HG03108 (cell line): ENCODE data around the gene PAIP2.
A peak's percentile ranks its signal among the peaks of the same experiment; 100 is the strongest.
"Not testable (repeated sequence)": the region's sequence is repeated elsewhere in the genome, so short reads cannot be mapped to it uniquely, and the experiment has no call there.

Experiments
- ATAC-seq: cut with Tn5 transposase; IDR thresholded peaks from one replicate; pipeline ENCODE4 v1.9.1; 2021; ENCODE audit warnings: moderate library complexity; ENCODE audit not compliant: unreplicated experiment

Gene PAIP2

DNA sequence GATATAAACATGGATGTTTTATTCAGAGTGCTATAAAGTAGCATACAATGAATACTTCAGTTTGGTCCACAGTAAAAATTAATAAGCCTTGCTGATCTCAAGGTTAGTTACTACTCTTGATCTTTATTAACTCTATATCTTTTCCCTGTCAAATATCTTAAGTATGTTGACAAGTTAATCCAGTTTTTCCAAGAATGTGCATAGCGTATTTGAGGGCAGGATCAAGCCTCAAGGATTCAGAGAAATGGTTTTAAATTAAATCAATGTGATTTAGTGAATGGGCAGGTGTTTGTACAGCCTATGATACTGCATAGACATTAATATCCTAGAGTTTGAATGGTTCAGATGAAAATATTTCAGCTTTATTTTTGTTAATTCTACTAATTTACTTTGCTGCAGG lies 27.4 kb upstream of the PAIP2 start:
- no peak for ATAC-seq

DNA sequence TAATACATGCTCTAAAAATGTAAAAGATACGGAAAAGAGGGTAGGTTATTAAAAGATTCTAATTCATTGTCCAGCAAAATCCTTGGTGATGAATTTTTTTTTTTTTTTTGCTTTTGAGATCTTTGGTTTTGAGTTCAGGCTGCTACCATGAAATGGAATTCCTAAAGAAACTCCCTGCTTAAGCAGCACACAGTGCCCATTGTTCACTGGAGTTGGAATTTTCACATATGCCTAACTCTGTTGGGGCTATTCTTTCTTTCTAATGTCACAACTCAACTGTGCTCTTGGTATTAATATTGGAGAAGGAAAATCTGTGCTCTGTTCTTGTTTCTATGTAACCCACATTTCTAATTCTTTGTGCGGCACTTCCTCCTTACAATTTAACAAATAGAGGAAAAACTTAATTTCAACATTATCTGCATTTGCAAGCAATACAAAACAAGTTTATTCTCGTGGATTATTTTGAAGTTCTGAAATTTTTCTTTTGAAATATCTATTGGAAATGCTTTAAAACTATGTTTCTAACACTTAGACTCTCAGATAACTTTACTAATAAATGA lies 26.5 kb upstream of the PAIP2 start:
- no peak for ATAC-seq

DNA sequence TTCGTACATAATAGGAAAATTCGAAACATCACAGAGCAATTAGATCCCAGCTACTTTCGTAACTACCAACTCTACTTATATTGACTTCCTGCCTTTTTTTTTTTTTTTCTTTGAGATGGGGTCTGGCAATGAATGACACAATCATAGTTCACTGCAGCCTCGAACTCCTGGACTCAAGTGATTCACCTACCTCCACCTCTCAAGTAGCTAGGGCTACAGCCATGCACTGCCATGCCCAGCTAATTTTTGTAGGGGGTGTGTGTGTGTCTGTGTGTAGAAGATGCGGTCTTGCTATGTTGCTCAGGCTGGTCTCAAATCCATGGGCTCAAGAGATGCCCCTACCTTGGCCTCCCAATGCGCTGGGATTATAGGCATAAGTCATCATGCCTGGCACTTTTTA lies 5.8 kb upstream of the PAIP2 start:
- no peak for ATAC-seq

DNA sequence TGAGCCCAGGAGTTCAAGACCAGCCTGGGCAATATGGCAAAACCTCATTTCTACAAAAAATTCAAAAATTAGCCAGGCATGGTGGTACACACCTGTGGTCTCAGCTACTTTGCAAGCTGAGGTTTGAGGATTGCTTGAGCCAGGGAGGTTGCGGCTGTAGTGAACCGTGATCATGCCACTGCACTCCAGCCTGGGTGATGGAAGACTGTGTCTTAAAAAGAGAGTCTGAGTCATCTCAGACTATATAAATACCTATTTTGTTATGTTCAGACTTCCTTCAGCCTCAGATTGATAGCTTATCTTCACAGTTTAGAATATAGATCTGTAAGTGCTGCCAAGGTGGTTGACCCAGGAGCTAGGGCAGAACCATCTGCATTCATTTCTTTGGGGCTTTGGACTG lies 1.6 kb upstream of the PAIP2 start:
- no peak for ATAC-seq

DNA sequence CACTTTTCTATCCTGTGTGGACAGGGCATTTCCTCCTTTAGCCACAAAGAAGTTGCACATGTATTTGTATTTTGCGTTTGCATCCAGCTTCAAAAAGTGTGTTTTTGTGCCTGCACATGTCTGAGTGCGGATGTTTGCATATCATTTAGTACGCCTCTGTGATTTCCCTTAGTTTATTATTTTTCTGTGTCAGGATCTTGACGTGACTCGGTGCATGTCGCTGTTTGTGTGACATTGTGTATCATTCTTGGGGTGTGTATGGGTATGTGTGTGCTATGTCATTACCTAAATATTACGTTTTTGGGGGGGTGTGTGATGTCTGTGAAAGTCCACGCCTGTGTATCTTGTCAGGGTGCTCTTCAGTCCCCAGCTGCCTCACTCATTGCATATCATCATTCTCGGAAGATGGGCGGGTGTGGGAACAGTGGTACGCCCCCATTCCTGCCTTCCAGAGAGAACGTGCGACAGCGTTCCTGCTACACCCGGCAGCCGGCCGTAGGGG lies 416 bp upstream of the PAIP2 start:
- ATAC-seq: no peak

DNA sequence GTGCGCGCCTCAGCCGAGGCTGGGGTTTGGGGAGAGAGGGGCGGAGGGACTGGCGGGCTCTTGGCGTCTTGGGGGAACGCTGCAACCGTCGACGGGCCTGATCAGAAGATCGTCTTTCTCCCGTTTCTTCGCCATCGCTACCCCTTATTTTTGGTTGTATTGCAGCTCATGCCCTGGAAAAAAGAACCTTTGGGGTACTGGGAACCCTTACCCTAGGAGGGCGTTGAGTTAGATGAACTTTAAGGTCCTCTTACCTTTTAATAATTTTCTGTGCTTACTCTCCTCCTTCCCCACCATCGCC lies 719 bp downstream of the PAIP2 start:
- ATAC-seq: peak; percentile 46

DNA sequence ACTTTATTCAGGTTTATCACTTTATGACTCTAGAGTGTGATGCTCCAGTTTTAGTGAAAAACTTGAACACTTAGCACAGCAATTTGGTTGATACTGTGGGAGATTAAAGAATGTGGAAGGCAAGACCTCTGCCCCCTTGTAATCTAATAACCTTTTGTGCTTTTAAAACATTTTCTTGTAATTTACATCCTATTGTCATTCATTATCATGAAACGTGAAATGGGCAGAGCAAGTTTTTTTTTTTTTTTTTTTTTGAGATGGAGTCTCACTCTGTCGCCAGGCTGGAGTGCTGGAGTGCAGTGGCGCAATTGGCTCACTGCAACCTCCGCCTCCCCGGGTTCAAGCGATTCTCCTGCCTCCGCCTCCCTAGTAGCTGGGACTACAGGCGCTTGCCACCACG lies 1.8 kb downstream of the PAIP2 start:
- ATAC-seq: no peak

DNA sequence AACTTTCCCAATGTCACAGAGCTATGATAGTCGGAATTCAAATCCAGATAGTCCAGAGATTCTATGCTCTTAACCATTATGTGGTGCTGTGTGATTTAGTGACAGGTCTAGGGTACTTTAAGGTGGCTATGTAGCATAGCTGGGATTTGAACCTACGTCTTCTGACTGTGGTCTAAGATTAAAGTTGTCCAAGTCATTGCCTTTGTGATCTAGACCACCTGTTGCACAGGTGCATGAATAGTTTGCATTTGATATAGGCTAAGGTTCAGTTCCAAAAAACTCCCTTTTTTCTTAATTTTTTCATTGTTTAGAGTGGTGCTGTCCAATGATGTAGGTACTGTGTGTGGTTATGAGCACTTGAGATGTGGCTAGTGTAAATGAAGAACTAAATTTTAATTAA lies 2.5 kb downstream of the PAIP2 start:
- no peak for ATAC-seq

DNA sequence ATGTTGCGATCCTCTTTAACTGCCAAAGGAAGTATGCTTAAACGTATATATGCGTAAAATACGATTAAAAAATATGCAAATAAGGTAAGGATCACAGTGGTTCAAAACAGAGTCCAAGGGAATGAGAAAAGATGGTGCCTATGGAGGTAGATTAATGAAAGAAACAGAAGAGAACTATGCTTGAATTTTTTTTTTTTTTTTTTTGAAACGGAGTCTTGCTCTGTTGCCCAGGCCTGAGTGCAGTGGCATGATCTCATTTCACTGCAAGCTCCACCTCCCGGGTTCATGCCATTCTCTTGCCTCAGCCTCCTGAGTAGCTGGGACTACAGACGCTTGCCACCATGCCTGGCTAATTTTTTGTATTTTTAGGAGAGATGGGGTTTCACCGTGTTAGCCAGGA lies 3.8 kb downstream of the PAIP2 start:
- ATAC-seq: not testable (repeated sequence)

DNA sequence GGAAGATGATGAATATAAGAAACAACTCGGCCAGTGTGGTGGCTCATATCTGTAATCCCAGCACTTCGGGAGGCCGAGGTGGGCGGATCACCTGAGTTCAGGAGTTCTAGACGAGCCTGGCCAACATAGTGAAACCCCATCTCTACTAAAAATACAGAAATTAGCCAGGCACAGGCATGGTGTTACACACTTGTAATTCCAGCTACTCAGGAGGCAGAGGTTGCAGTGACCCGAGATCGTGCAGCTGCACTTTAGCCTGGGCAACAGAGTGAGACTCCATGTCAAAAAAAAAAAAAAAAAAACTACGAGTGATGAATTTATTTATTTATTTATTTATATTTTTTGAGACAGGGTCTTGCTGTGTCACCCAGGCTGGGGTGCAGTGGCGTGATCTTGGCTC lies 6.2 kb downstream of the PAIP2 start:
- ATAC-seq: not testable (repeated sequence)

DNA sequence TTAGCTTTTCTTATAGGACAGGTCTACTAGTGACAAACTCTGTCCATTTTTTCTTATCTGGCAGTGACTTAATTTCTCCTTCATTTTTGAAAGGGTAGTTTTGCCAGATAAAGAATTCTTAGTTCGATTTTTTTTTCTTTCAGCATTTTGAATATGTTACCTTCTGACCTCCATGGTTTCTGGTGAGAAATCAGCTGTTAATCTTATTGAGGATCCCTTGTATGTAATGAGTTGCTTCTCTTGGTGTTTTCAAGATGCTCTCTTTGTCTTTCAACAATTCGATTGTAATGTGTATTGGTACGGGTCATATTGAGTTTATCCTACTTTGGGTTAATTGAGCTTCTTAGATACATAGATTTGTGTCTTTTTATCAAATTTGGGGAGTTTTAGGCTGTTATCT lies 12.5 kb downstream of the PAIP2 start:
- ATAC-seq: no peak

DNA sequence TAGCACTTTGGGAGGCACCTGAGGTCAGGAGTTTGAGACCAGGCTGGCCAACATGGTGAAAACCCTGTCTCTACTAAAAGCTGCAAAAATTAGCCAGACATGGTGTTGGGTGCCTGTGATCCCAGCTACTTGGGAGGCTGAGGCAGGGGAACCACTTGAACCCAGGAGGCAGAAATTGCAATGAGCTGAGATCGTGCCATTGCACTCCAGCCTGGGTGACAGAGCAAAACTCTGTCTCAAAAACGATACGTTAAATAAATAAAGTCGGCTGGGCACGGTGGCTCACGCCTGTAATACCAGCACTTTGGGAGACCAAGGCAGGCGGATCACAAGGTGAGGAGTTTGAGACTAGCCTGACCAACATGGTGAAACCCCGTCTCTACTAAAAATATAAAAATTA lies 14.2 kb downstream of the PAIP2 start:
- ATAC-seq: not testable (repeated sequence)

DNA sequence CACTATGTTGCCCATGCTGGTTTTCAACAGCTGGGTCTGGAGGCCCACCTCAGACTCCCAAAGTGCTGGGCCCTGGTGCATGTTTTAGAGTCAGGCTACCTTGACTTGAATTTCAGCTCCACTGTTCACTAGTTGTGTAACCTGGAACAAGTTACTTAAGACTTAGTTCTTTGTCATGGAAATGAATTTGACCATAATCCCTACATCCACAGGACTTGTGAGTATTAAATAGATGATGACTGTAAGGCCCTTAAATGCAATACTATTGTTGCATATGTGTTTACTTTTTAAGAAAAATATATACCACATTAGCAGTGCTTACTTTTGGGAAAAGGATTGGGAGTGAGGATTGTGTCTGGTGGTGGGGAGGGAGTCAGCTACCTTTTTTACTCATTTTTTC lies 16.4 kb downstream of the PAIP2 start:
- ATAC-seq: no peak

DNA sequence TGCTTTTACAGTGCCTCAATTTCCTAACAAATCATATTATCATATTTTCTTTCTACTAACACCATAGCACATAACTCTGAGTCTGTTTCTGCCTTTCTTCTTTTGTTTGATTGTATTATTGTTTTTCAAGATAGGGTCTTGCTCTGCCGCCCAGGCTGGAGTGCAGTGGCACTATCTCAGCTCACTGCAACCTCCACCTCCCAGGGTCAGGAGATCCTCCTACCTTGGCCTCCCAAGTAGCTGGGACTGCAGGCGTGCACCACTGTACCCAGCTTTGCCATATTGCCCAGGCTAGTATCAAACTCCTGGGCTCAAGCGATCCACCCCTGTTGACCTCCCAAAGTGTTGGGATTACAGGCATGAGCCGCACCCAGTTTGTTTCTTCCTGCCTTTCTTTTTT lies 18.7 kb downstream of the PAIP2 start:
- no peak for ATAC-seq

DNA sequence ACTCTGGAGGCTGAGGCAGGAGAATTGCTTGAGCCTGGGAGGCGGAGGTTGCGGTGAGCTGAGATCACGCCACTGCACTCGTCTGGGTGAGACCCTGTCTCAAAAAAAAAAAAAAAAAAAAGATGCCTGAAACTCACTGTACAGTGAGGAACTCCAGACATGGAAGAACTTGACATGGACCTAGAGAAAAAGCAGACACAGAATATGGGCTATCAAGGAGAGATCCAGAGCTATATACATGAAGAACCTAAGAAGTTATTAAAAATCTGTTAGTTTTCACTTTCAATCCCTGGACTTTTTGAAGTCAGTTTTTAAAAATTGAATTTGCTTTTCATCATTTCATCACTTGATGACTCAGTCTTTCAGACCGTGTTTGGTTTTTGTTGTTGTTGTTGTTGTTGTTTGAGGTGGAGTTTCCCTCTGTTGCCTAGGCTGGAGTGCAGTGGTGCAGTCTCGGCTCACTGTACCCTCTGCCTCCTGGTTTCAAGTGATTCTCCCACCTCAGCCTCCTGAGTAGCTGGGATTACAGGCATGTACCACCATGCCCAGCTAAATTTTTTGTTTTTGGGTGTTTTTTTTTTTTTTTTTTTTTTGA lies 20.3 kb downstream of the PAIP2 start:
- ATAC-seq: no peak

DNA sequence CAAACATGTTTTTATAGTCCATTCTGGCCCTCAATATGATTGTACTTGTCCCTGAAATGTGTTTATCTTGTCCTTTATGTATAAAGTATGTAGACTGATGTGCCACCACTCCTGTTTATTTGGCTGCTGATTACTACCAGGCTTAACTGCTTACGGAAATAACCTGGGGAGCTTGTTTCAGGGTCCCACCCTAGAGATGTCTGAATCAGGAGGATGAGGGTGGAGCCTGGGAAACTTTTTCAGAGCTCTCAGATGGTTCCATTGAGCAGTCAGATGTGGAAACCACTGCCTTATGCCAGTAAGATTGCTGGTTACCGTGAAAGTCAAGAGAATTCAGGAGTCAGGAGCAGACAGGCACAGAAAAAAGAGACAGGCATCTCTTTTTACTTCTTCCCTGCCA lies 22.3 kb downstream of the PAIP2 start:
- ATAC-seq: no peak

DNA sequence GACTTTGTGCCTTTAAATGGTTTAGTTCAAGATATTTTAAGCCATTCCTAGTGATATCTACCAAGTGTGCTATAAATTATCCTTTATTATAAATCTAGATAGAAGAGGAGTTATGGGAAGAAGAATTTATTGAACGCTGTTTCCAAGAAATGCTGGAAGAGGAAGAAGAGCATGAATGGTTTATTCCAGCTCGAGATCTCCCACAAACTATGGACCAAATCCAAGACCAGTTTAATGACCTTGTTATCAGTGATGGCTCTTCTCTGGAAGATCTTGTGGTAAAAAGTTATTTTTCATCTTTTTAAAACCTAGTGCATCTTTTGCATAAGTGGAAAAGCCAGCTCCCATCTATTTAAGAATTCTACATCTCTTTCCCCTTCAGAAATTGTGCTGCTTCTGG lies 22.8 kb downstream of the PAIP2 start:
- ATAC-seq: no peak

DNA sequence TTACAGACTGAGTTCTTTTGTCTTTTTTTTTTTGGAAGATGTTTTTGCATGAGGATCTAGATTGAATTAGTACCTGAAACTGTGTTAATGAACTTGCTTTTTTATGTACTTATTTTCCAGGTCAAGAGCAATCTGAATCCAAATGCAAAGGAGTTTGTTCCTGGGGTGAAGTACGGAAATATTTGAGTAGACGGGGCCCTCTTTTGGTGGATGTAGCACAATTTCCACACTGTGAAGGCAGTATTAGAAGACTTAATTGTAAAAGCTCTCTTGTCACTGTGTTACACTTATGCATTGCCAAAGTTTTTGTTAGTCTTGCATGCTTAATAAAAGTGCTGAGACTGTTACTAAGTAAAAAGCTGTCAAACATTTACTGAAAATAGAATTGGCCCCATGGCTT lies 27.0 kb downstream of the PAIP2 start:
- ATAC-seq: no peak

DNA sequence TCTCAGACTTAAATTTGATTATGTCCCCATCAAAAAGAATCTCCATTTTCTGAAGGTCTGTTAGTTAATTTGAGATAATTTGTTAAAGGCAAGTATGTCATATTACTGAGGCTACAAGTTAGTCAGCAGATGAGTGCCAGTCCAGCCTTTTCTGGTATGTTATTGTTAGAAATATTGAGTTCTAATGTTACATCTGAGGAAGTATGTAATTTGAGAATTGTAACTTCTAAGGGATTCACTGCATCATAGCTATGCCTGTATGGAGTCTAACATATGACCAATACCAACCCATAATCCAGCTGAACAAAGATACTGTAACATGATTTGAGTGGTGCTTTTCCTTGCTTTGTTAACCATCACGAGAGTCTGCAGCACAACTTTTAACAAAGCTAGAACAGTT lies 27.5 kb downstream of the PAIP2 start:
- no peak for ATAC-seq

DNA sequence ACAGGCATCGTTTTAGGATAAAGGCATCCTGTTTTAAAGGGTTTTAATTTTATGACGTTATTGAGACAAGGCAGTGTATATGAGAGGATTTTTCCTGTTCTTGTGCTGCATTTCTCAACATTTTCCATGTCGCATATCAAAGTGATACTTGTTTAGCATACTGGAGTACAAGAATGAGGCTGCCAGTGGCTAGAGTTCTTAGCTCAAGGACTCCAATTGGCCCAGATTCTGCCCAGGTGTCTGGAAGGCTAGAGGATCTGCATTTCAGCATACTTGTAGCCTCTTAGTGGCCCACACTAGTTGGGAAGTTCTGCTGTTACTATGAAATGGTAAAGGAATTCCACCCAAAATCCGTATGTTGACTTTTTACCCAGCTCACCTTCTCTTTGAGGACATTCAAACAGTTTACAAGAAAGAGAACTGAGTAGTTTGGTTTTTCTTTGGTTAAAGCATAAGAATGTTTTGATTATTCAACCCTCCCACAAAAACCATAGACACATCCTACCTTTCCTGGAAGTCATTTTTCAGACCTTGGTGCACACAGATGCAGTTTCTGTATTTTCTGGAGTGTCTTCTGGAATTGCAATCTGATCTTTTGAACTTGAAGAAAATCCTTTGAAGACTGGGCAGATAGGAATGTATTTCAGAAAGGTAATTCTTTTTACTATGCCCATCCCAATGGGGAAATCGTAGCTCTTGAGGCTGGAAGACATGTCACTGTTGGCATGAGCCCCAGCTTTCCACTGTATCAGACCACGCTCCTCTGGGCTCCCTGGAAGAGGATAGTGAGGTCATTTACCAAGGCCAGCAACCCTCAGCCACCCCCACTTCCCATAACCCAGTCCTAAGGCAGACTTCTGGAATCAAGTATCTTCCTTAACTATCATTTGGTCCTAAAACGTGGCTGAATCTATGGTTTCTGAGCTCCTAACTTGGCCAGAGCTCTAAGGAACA lies 30.1 kb downstream of the PAIP2 start:
- no peak for ATAC-seq

DNA sequence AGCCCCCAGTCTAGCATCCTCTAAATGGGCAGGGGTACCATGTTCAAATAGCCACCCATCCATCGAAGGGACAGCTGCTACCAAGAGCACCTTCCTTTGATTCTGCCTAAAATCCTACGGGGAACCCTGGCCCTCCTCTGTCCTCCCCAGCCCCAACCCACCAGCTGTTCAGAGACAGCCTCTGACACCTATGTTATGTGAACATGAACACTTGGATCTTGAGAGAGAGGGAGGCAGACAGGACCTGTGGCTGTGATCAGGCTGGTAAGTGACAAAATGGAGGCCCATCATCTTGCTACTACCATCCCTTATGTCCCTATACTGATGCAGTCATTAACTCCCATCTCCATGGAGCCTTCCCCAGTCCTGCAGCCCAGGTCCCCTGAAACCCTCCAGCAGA lies 33.3 kb downstream of the PAIP2 start:
- ATAC-seq: no peak

DNA sequence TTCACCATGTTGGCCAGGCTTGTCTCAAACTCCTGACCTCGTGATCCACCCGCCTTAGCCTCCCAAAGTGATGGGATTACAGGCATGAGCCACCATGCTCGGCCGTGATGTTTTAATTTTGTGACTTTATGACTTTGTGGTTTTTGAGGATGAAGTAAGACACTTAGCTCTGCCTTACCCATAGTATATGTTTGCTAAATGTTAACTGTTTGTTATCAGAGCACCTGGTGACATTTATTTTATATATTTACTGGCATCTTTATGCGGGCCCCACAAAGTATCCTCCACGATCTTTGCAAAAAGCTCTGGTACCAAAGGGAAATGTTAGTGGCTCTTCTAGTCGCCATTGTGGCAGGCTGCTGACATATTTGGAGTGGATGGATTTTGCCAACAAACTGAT lies 34.7 kb downstream of the PAIP2 start:
- no peak for ATAC-seq
